Occipital lobe (tissue), 2 donors: Measurements from ENCODE around the gene CCNL1. TPM values are rescaled to one million over a fixed set of nuclear protein-coding genes. Genes with fewer than 3 reads are reported as not detected.

Experiments used
- DNase-seq: peaks from one replicate; lab custom pipeline; 2025; lab: John Stamatoyannopoulos, UW
- total RNA-seq: library from RNA; depleted of rRNA; stranded (reverse); fragments of >200 nt; gene quantifications from one replicate; pipeline ENCODE4 v1.2.3, GENCODE V29; 2014

The CCNL1 gene
- total RNA-seq, 1 donor from 2014 or later, result 104 TPM

GRCh38 chr3:157125101-157125500, 34.8 kb downstream of the CCNL1 start:
- DNase-seq, result no peak

- no peak for DNase-seq
Measured at GRCh38 chr3:157123621-157124020, 36.3 kb downstream of the CCNL1 start.

GRCh38 chr3:157122832-157123427, 37.0 kb downstream of the CCNL1 start:
- DNase-seq, result no peak

- DNase-seq, result no peak
Measured at GRCh38 chr3:157122116-157122515, 37.8 kb downstream of the CCNL1 start.

- DNase-seq, result no peak
Measured at GRCh38 chr3:157121522-157121921, 38.4 kb downstream of the CCNL1 start.

GRCh38 chr3:157120071-157120892, 39.7 kb downstream of the CCNL1 start:
- DNase-seq, result no peak

- DNase-seq, result no peak
Measured at GRCh38 chr3:157119369-157119951, 40.5 kb downstream of the CCNL1 start.

GRCh38 chr3:157117875-157118654, 41.9 kb downstream of the CCNL1 start:
- DNase-seq, result no peak

GRCh38 chr3:157117206-157117605, 42.7 kb downstream of the CCNL1 start:
- DNase-seq, result no peak

- no peak for DNase-seq
Measured at GRCh38 chr3:157116017-157116416, 43.9 kb downstream of the CCNL1 start.

- no peak for DNase-seq
Measured at GRCh38 chr3:157115069-157116006, 44.6 kb downstream of the CCNL1 start.

GRCh38 chr3:157113832-157114505, 46.0 kb downstream of the CCNL1 start:
- DNase-seq, result no peak

- DNase-seq, result no peak
Measured at GRCh38 chr3:157112536-157112935, 47.4 kb downstream of the CCNL1 start.

- DNase-seq, result no peak
Measured at GRCh38 chr3:157111518-157111917, 48.4 kb downstream of the CCNL1 start.

GRCh38 chr3:157110761-157111278, 49.1 kb downstream of the CCNL1 start:
- no peak for DNase-seq

- DNase-seq, result no peak
Measured at GRCh38 chr3:157109267-157110141, 50.4 kb downstream of the CCNL1 start.

GRCh38 chr3:157107644-157108133, 52.3 kb downstream of the CCNL1 start:
- DNase-seq, result no peak

GRCh38 chr3:157107037-157107436, 52.9 kb downstream of the CCNL1 start:
- no peak for DNase-seq
